Hematopoietic multipotent progenitor cell treated with erythropoietin and hydrocortisone succinate and interleukin-3 and kit ligand, for 15 days (in vitro differentiated cells): ENCODE measurements around the gene OR7A10.

ENCODE experiments used
- DNase-seq: peaks from one replicate; pipeline ENCODE4 v3.0.0-alpha.2; 2015; ENCODE audit warnings: low spot score

OR7A10 gene

GRCh38 chr19:14848822-14849221 lies at the start of gene OR7A10:
OR7A10 (minus strand) TSS chr19:14848922; CDS start chr19:14841877, 7,045 bp downstream.
- no peak for DNase-seq

DNA sequence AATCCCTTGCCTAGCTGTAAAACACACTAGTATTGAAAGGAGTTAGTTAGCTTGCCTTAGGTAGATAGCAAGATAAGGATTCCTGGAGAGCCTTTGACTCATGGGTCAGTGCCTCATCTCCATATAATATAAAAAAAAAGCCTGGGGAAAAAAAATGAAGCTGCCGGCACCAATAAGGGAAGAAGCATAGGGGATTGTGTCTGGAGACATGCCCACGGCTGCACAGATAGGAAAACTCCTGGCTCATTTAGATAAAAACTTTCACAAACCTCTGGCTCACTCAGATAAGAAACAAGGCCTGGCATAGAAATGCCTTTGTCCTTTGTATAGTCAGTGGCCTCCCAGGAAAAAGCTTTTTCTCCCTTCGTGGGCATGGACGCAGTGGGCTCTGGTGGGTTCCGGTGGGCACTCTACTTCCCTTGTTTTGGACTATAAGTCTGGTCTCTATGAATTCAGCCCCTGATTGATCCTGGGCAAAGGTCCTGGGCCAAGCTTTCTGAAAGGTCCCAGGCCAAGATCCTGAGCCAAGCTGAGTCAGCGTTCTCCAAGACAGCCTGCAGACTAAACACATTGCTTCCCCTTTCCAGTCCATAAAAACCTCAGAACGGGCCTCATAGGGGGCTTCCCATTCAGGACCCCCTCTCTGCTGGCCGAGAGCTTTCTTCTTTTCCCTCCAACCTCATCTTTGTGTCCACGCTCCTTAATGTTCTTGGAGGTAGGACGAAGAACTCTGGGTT lies 42.1 kb upstream of the OR7A10 start:
- DNase-seq = peak; percentile 52

- DNase-seq = no peak
Observed at GRCh38 chr19:14889994-14890642, 41.4 kb upstream of the OR7A10 start.

GRCh38 chr19:14886032-14886431 lies 37.3 kb upstream of the OR7A10 start, which contains the start of gene OR7A17:
OR7A17 (minus strand) TSS chr19:14886132; CDS start chr19:14881355, 4,777 bp downstream.
- no peak for DNase-seq

- peak; percentile 30 for DNase-seq
Observed at GRCh38 chr19:14871619-14872230, 23.0 kb upstream of the OR7A10 start.

- DNase-seq = no peak
Observed at GRCh38 chr19:14868497-14868896, 19.8 kb upstream of the OR7A10 start.

DNA sequence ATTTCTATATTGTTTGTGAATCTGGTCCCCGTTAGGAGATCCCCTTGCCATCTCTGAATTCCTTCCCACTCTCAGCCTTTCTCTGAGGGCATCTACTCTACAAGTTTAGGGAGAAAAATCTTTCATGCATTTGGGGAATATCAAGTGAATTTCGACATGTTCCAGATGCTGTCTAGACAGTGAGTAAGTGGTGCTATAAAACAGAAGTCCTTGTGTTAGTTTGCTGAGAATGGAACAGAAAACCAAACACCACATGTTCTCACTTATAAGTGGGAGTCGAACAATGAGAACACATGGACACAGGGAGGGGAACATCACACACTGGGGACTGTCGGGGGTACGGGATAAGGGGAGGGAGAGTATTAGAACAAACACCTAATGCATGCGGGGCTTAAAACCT lies 5.1 kb downstream of the OR7A10 start:
- no peak for DNase-seq

DNA sequence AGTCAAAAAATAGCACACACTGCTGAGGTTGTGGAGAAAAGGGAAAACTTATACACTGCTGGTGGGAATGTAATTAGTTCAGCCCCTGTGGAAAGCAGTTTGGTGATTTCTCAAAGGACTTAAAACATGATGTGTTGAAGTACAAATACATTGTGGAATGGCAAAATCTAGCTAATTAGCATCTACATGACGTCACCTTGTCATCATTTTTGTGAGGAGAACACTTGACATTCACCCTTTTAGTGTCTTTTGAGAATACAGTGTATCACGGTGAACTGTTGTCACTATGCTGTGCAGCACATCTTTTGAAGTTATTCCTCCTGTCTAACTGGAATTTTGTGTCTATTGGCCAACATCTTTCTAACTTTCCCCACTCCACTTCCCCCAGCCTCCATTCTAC lies 5.6 kb downstream of the OR7A10 start:
- DNase-seq = no peak

- no peak for DNase-seq
Observed at GRCh38 chr19:14840206-14840605, 8.5 kb downstream of the OR7A10 start.

GRCh38 chr19:14837391-14837790 lies 11.3 kb downstream of the OR7A10 start:
- DNase-seq = no peak

- no peak for DNase-seq
Observed at GRCh38 chr19:14835011-14835410, 13.7 kb downstream of the OR7A10 start, which contains the start of the genes OR7A5 and OR7C1. OR7A5 (minus strand) TSS chr19:14835185; CDS start chr19:14828241, 6,944 bp downstream. OR7C1 (minus strand) TSS chr19:14835185; CDS start chr19:14800136, 35,049 bp downstream.

DNA sequence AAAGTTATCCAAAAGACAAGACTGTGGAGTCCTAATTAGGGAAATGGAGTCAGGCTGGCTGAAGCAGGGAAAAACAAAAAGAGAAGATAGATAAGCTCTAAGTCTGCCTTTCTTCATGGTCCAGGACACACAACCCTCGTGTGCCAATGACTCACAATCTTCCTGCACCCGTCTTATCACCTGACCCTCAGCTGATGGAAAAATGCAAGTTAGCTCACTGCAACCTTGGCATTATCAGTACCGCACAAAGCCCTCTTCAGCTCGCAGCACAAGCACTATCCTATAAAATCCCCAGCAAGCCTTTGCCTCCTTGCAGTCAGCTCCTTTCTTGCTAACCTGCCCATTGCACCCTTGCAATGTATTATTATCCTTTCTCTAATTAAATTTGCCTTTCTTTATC lies 18.0 kb downstream of the OR7A10 start:
- peak; percentile 26 for DNase-seq

GRCh38 chr19:14826006-14826405 lies 22.7 kb downstream of the OR7A10 start:
- no peak for DNase-seq

DNA sequence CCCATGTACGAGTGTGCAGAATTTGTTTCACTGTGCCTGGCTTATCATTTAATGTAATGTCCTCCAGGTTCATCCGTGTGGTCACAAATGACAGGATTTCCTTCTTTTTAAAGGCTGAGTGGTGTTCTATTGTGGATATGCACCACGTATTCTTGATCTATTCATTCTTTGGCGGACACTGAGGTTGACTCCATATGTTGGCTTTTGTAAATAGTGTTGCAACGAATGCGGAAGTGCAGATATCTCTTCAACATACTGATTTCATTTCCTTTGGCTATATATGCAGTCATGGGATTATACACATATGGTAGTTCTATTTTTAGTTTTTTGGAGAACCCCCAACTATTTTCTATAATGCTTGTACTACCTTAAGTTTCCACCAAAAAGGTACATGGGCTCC lies 26.8 kb downstream of the OR7A10 start:
- DNase-seq = no peak

- DNase-seq = no peak
Observed at GRCh38 chr19:14818588-14818987, 30.1 kb downstream of the OR7A10 start.

GRCh38 chr19:14817052-14817451 lies 31.7 kb downstream of the OR7A10 start:
- no peak for DNase-seq

DNA sequence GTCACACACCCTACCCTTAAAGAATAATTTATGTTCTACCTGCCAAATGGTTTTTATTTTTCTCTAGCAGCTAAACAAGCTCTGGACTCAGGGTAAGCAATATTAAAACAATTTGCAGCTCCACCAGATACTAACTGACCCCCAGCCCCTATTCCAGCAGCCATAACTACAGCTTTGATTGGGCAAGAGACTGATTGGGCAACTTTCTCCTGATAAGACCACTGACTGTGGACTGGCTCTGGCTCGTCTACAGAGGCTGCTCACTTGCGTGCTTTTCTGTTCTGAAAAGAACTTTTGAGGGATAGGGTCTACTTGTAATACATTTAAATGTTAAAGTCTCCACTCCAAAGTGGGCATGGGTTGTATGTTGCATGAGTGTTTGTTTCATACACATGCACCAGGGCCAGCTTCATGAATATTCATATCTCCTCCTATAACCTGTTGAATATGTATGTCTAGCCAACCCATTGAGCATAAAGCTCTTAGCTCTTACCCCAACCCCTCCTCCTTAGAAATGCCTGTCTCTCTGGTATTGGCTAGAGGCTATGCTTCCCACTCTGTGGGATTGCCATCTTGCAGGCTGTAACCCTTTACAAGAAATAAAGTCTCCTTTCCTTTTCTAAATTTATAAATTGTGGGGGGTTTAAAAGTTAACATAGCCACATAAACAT lies 33.6 kb downstream of the OR7A10 start:
- DNase-seq = no peak

- DNase-seq = no peak
Observed at GRCh38 chr19:14809272-14810057, 39.3 kb downstream of the OR7A10 start.

GRCh38 chr19:14804765-14805164 lies 44.0 kb downstream of the OR7A10 start:
- DNase-seq = no peak

DNA sequence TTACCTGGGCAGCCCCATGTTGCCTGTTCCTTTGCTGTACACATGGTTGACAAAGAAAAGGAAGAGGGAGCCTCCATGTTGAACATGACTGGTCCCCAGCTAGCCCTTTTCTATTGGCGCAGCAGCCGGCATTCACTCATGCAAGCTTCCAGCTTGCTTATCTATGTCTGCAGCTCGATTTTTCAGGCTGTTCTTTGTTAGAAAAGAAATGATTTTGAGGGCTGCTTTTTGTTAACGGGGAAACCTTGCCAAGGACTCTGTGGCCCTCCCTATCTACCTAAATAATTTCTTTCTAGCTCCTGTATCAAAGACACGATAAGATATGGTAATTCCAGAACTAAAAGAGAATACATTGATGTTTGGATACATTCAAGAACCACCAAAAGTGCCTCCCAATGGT lies 50.0 kb downstream of the OR7A10 start:
- DNase-seq = no peak

GRCh38 chr19:14796021-14796420 lies 52.7 kb downstream of the OR7A10 start:
- DNase-seq = no peak
